Measurements from ENCODE around the gene CHRD.
A peak's percentile ranks its signal among the peaks of the same experiment; 100 is the strongest.

Gene CHRD

DNA sequence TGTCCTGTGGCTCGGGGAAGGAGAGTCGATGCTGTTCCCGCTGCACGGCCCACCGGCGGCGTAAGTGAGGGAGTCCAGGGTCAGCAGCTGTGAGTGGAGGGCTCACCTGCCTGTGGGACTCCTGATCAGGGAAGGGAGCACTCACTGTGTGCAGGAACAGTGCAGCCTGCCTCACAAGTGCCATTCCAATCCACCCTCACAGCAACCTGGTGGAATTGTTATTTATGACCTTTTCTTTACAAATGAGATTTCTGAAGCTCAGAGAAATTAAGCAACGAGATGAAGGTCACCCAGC, 9.0 kb downstream of the CHRD start:
- Histone ChIP-seq H3K4me3 (ENCODE audit: low read length) (no peak overlapping the region), H3K27me3 (replicated peaks; ENCODE audit: control insufficient read depth, insufficient read depth, low read length) (no peaks in the 10 kb centered on the region), H3K36me3 (ENCODE audit: control insufficient read depth, insufficient read depth, low read length, severe bottlenecking) (no peaks in the 10 kb centered on the region), H3K9me3 (ENCODE audit: control insufficient read depth, low read length) (no peaks in the 10 kb centered on the region), H3K4me1 (ENCODE audit: control insufficient read depth, insufficient read depth, low read length) (no peaks in the 10 kb centered on the region), H3K9ac (ENCODE audit: low read length) (no peak overlapping the region)
- no peak for DNase-seq (ENCODE audit: low read depth)

DNA sequence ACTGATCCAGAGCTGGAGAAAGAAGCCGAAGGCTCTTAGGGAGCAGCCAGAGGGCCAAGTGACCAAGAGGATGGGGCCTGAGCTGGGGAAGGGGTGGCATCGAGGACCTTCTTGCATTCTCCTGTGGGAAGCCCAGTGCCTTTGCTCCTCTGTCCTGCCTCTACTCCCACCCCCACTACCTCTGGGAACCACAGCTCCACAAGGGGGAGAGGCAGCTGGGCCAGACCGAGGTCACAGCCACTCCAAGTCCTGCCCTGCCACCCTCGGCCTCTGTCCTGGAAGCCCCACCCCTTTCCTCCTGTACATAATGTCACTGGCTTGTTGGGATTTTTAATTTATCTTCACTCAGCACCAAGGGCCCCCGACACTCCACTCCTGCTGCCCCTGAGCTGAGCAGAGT, 9.5 kb downstream of the CHRD start:
- no peak overlapping the region for H3K4me3 ChIP-seq (ENCODE audit: low read length)
- DNase-seq (ENCODE audit: low read depth): no peak
- no peaks in the 10 kb centered on the region for H3K27me3 ChIP-seq (replicated peaks; ENCODE audit: control insufficient read depth, insufficient read depth, low read length)
- no peaks in the 10 kb centered on the region for H3K9me3 ChIP-seq (ENCODE audit: control insufficient read depth, low read length)
- no peak overlapping the region for H3K9ac ChIP-seq (ENCODE audit: low read length)
- no peaks in the 10 kb centered on the region for H3K36me3 ChIP-seq (ENCODE audit: control insufficient read depth, insufficient read depth, low read length, severe bottlenecking)
- H3K4me1 ChIP-seq (ENCODE audit: control insufficient read depth, insufficient read depth, low read length): no peaks in the 10 kb centered on the region

GRCh38 chr3:184389935-184390528, 10.2 kb downstream of the CHRD start:
- Histone ChIP-seq H3K27me3 (replicated peaks; ENCODE audit: control insufficient read depth, insufficient read depth, low read length) (no peaks in the 10 kb centered on the region), H3K4me1 (ENCODE audit: control insufficient read depth, insufficient read depth, low read length) (no peaks in the 10 kb centered on the region), H3K4me3 (ENCODE audit: low read length) (no peak overlapping the region), H3K9me3 (ENCODE audit: control insufficient read depth, low read length) (no peaks in the 10 kb centered on the region), H3K36me3 (ENCODE audit: control insufficient read depth, insufficient read depth, low read length, severe bottlenecking) (no peaks in the 10 kb centered on the region), H3K9ac (ENCODE audit: low read length) (no peak overlapping the region)
- no peak for DNase-seq (ENCODE audit: low read depth)

DNA sequence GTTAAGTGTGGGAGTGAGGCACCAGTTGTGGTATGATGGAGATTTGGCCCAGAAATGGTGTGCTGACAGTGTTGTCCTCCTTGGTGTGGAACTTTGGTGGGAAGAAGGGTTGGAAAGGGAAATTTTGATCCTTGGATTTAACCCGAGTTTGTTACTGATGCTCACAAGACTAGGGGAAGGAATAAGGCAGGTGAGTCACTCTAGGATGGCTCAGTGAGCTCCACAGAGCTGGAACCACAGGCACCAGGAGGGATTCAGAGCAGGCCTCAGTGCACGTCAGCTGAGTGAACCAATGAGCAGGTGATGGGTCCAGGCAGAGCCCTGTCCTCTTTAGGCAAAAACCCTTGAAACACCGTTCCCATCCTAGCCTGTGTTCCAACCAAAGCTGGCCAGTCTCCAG, 11.4 kb downstream of the CHRD start:
- no peaks in the 10 kb centered on the region for H3K9me3 ChIP-seq (ENCODE audit: control insufficient read depth, low read length)
- H3K27me3 ChIP-seq (replicated peaks; ENCODE audit: control insufficient read depth, insufficient read depth, low read length): no peaks in the 10 kb centered on the region
- no peaks in the 10 kb centered on the region for H3K36me3 ChIP-seq (ENCODE audit: control insufficient read depth, insufficient read depth, low read length, severe bottlenecking)
- DNase-seq (ENCODE audit: low read depth): no peak
- H3K9ac ChIP-seq (ENCODE audit: low read length): no peak overlapping the region
- H3K4me1 ChIP-seq (ENCODE audit: control insufficient read depth, insufficient read depth, low read length): no peaks in the 10 kb centered on the region
- H3K4me3 ChIP-seq (ENCODE audit: low read length): no peak overlapping the region

DNA sequence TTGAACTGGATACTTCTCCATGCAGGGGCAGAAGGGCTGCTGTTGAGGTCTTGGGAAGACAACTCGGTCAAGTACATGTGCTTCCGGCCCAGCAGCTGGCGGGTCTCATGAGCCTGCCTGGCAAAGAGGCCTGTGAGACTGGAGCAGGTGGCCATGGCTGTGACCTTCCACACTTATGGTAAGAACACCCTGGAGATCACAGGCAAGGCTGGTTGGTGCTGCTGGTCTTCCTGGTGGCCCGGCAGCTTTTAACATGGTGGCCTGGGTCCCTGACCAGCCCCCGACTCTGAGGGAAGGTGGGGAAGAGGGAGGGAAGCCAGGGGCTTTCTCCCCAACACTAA, 15.4 kb downstream of the CHRD start:
- Histone ChIP-seq H3K4me3 (ENCODE audit: low read length) (no peak overlapping the region), H3K36me3 (ENCODE audit: control insufficient read depth, insufficient read depth, low read length, severe bottlenecking) (no peaks in the 10 kb centered on the region), H3K27me3 (replicated peaks; ENCODE audit: control insufficient read depth, insufficient read depth, low read length) (no peaks in the 10 kb centered on the region), H3K9ac (ENCODE audit: low read length) (no peak overlapping the region), H3K9me3 (ENCODE audit: control insufficient read depth, low read length) (no peaks in the 10 kb centered on the region), H3K4me1 (ENCODE audit: control insufficient read depth, insufficient read depth, low read length) (peaks cover 3% of the 10 kb centered on the region)
- no peak for DNase-seq (ENCODE audit: low read depth)

- no peaks in the 10 kb centered on the region for H3K36me3 ChIP-seq (ENCODE audit: control insufficient read depth, insufficient read depth, low read length, severe bottlenecking)
- peak; percentile 88 for DNase-seq (ENCODE audit: low read depth)
Observed at GRCh38 chr3:184399410-184399809, 19.6 kb downstream of the CHRD start.

DNA sequence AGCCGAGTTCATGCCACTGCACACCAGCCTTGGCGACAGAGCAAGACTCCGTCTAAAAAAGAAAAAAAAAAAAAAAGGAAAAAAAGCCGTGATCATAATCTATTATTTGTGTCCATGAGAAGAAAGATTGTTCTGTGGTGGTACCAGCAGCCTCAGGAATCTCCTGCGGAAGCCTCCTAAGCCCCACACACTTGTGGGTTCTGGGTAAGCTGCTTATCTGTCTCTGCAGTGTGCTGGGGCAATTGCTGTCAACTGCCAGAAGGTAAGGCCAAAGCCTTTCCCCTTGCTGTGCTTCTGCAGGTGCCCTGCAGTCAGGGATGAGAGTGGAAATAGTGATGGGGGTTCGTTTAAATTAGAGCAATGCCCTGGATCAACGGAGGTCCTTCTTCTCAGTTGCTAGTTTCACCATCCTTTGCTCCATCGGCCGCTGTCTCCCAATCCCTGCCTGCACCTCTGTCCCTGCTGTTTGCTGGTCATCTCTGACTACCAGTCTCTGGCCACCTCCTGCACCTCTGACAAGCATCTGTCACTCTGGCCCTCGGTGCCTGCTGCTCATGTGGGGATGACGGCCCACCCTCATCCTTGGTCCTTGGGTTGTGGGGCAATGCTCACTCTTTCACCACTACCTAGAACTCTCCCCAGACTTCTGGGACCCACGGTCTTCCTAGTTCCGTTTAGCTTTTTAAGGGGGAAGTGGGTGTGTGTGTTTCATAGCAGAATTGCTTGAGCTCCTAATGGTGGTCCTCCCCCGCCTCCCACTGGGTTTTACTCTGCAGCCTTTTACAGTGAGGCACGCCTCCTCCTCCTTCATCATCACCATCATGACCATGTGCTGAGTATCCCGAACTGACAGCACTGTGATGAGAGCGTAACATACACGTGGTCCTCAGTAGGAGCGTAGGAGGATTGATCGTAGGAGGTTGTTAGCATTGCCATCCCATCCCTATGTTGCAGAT, 25.5 kb downstream of the CHRD start:
- no peaks in the 10 kb centered on the region for H3K36me3 ChIP-seq (ENCODE audit: control insufficient read depth, insufficient read depth, low read length, severe bottlenecking)
- no peak for DNase-seq (ENCODE audit: low read depth)
- no peaks in the 10 kb centered on the region for H3K9me3 ChIP-seq (ENCODE audit: control insufficient read depth, low read length)
- no peaks in the 10 kb centered on the region for H3K4me1 ChIP-seq (ENCODE audit: control insufficient read depth, insufficient read depth, low read length)
- no peak overlapping the region for H3K9ac ChIP-seq (ENCODE audit: low read length)
- H3K4me3 ChIP-seq (ENCODE audit: low read length): no peak overlapping the region
- H3K27me3 ChIP-seq (replicated peaks; ENCODE audit: control insufficient read depth, insufficient read depth, low read length): peaks cover 10% of the 10 kb centered on the region

More at GRCh38 chr3:184399410-184399809, 19.6 kb downstream of the CHRD start:
- Histone ChIP-seq H3K9ac (ENCODE audit: low read length) (no peak overlapping the region), H3K27me3 (replicated peaks; ENCODE audit: control insufficient read depth, insufficient read depth, low read length) (peaks cover 8% of the 10 kb centered on the region), H3K9me3 (ENCODE audit: control insufficient read depth, low read length) (no peaks in the 10 kb centered on the region), H3K4me1 (ENCODE audit: control insufficient read depth, insufficient read depth, low read length) (peaks cover 3% of the 10 kb centered on the region), H3K4me3 (ENCODE audit: low read length) (no peak overlapping the region)

- DNase-seq (ENCODE audit: low read depth): no peak
- H3K4me3 ChIP-seq (ENCODE audit: low read length): no peak overlapping the region
- H3K9ac ChIP-seq (ENCODE audit: low read length): no peak overlapping the region
- peaks cover 5% of the 10 kb centered on the region for H3K9me3 ChIP-seq (ENCODE audit: control insufficient read depth, low read length)
- H3K27me3 ChIP-seq (replicated peaks; ENCODE audit: control insufficient read depth, insufficient read depth, low read length): peaks cover 2% of the 10 kb centered on the region
- no peaks in the 10 kb centered on the region for H3K4me1 ChIP-seq (ENCODE audit: control insufficient read depth, insufficient read depth, low read length)
- H3K36me3 ChIP-seq (ENCODE audit: control insufficient read depth, insufficient read depth, low read length, severe bottlenecking): no peaks in the 10 kb centered on the region
Observed at GRCh38 chr3:184409331-184409926, 29.6 kb downstream of the CHRD start.

GRCh38 chr3:184409946-184410500, 30.2 kb downstream of the CHRD start:
- Histone ChIP-seq H3K9me3 (ENCODE audit: control insufficient read depth, low read length) (peaks cover 5% of the 10 kb centered on the region), H3K4me3 (ENCODE audit: low read length) (no peak overlapping the region), H3K9ac (ENCODE audit: low read length) (no peak overlapping the region), H3K4me1 (ENCODE audit: control insufficient read depth, insufficient read depth, low read length) (no peaks in the 10 kb centered on the region), H3K36me3 (ENCODE audit: control insufficient read depth, insufficient read depth, low read length, severe bottlenecking) (no peaks in the 10 kb centered on the region), H3K27me3 (replicated peaks; ENCODE audit: control insufficient read depth, insufficient read depth, low read length) (no peaks in the 10 kb centered on the region)
- DNase-seq (ENCODE audit: low read depth): no peak

DNA sequence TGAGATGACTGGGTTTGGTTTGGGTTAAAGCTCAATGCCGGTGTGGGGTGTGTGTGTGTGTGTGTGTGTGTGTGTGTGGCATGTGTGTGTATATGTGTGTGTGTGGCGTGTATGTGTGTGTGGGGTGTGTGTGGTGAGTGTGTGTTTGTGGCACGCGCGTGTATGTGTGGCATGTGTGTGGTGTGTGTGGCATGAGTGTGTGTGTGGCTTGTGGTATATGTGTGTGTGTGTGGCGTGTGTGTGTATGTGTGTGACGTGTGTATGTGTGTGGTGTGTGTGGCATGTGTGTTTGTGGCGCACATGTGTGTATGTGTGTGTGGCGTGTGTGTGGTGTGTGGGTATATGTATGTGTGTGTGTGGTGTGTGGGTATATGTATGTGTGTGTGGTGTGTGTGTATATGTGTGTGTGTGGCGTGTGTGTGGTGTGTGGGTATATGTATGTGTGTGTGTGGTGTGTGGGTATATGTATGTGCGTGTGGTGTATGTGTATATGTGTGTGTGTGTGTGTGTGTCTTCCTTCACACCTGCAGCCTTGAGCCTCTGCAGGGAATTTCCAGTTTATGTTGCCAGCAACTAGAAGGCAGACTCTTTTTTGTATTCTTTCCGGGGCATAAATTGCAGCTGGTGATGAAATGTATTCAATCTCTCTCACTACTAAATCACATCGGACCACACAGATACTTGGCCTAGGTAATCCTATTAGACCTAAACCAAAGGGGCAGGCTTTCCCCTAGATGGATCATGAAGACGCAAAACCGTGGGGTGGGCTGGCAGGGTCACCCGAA, 34.8 kb downstream of the CHRD start:
- H3K4me3 ChIP-seq (ENCODE audit: low read length): no peak overlapping the region

GRCh38 chr3:184415203-184415490, 35.3 kb downstream of the CHRD start:
- no peaks in the 10 kb centered on the region for H3K27me3 ChIP-seq (replicated peaks; ENCODE audit: control insufficient read depth, insufficient read depth, low read length)
- no peaks in the 10 kb centered on the region for H3K4me1 ChIP-seq (ENCODE audit: control insufficient read depth, insufficient read depth, low read length)
- DNase-seq (ENCODE audit: low read depth): no peak
- H3K9ac ChIP-seq (ENCODE audit: low read length): no peak overlapping the region
- no peak overlapping the region for H3K4me3 ChIP-seq (ENCODE audit: low read length)
- peaks cover 5% of the 10 kb centered on the region for H3K9me3 ChIP-seq (ENCODE audit: control insufficient read depth, low read length)
- H3K36me3 ChIP-seq (ENCODE audit: control insufficient read depth, insufficient read depth, low read length, severe bottlenecking): no peaks in the 10 kb centered on the region

More for the DNA sequence above, 34.8 kb downstream of the CHRD start:
- Histone ChIP-seq H3K27me3 (replicated peaks; ENCODE audit: control insufficient read depth, insufficient read depth, low read length) (no peaks in the 10 kb centered on the region), H3K9me3 (ENCODE audit: control insufficient read depth, low read length) (peaks cover 5% of the 10 kb centered on the region), H3K9ac (ENCODE audit: low read length) (no peak overlapping the region), H3K4me1 (ENCODE audit: control insufficient read depth, insufficient read depth, low read length) (no peaks in the 10 kb centered on the region), H3K36me3 (ENCODE audit: control insufficient read depth, insufficient read depth, low read length, severe bottlenecking) (no peaks in the 10 kb centered on the region)
- no peak for DNase-seq (ENCODE audit: low read depth)

Measured in adipocyte (in vitro differentiated cells).